HFF-Myc (cell line): Measurements from ENCODE around the gene POU3F2.
A peak's percentile ranks its signal among the peaks of the same experiment; 100 is the strongest.

Experiments
- DNase-seq: peaks from one replicate; pipeline ENCODE4 v3.0.0-alpha.2; 2011; ENCODE audit warnings: low read depth; ENCODE audit errors: extremely low read depth
- H3K4me3 ChIP-seq: replicated peaks from 2 replicates; pipeline ENCODE4 v1.5.1; 2011; ENCODE audit warnings: low read depth, mild to moderate bottlenecking, control low read depth, low read length
- TF ChIP-seq, protein P1 (sequence below): IDR thresholded peaks from 2 replicates; pipeline ENCODE4 v1.5.1; 2012; ENCODE audit warnings: mild to moderate bottlenecking, low read depth, low read length, control low read depth; ENCODE audit errors: missing control alignments

Gene POU3F2

DNA sequence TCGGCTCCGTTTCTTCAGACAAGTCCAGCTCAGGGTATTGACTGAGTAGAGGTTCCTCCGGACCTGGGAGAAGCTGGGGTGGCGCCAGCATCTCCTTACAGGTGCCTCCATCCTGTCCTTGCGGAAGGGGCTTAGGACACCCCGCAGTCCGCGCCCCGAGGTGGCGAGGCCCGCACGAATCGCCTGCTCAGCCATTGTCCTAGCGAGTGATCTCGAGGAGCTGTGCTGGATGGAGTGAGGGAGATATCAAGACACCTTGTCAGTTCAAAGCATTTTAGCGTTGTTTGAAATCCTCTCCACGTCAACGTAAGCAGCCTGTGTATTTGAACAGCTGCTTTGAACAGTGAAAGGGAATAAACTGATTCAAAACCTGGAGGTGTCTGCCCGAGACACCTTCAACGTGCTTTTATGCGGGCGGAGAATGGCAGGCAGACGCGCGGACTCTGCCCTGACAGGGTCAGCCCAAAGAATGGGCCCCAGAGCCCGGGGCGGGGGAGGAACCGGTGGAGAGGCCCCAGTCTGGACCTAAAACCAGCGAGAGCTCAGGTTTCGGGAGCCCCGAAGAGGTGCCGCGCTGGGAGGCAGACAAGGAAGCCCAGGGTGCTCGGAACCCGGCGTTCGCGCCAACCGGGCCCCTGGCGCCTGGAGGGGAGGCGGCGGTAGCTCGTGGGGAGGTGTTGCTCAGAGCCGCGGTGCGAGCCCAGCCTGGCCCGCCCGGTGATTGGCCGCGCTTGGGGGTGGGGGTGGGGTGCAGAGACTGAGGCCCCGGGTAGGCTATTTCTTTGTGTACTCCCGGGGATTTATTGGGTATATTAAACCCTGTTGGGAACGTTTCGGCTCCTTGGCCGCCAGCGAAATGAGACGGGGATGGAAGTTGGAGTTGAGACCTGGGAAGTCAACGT is 3.1 kb upstream of the POU3F2 start:
- H3K4me3 ChIP-seq = no peak overlapping the region
- TF ChIP-seq, protein P1, sequence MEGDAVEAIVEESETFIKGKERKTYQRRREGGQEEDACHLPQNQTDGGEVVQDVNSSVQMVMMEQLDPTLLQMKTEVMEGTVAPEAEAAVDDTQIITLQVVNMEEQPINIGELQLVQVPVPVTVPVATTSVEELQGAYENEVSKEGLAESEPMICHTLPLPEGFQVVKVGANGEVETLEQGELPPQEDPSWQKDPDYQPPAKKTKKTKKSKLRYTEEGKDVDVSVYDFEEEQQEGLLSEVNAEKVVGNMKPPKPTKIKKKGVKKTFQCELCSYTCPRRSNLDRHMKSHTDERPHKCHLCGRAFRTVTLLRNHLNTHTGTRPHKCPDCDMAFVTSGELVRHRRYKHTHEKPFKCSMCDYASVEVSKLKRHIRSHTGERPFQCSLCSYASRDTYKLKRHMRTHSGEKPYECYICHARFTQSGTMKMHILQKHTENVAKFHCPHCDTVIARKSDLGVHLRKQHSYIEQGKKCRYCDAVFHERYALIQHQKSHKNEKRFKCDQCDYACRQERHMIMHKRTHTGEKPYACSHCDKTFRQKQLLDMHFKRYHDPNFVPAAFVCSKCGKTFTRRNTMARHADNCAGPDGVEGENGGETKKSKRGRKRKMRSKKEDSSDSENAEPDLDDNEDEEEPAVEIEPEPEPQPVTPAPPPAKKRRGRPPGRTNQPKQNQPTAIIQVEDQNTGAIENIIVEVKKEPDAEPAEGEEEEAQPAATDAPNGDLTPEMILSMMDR = no peak
- no peak for DNase-seq

DNA sequence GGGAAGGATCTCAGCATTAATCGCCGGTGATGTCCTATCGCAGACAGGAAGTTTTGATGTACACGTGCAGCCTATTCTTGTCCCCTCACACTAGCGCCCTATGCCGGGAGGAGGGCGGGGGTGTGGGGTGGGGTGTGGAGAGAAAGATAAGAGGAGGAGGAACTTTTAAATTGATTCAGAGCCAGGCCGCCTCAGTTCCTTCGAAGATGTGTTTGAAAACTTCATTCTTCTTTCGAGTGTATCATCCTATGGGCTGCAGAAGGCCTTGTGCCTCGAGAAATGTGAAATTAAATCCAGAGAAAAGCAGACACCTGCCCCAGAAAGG is 2.5 kb upstream of the POU3F2 start:
- no peak for DNase-seq
- H3K4me3 ChIP-seq = no peak overlapping the region
- TF ChIP-seq, protein P1 = no peak

DNA sequence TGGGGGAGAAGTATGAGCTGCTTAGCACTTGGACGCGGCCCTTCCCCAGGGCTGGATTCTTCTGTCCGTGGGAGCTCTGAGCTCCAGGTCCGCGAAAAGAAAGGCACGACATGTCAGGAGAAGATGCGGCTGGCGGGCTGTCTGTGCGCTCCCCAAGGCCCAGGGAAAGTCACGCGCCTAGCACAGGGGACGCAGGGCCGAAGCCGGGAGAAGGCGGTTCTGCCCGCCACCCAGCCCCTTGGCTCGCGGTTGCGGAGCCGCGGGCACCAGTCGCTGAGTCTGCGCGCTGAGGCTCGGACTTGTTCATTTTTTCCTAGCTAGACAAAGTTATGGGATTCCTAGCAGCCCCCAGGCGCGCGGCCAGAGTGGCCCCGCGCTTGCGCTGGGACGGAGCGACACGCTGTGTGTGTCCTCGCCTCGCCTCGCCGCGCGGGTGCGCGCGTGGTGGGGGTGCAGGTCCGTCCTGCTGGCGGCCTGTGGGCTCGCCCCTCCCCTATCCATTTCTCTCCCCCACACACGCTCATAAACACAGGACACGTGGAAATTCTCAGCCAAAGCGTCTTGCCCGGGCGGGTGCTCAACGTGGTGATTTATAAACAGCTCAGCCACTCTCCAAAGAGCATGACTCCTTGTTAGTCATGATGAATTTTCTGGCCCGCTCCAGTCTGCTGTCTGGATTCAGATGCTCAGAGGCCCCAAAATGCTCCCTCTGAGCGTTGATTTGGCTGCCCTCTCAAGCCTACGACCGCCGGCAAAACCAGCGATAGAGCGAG is 1.9 kb upstream of the POU3F2 start:
- no peak overlapping the region; the same call in 1 of the 2 replicates for H3K4me3 ChIP-seq
- TF ChIP-seq, protein P1 = no peak

DNA sequence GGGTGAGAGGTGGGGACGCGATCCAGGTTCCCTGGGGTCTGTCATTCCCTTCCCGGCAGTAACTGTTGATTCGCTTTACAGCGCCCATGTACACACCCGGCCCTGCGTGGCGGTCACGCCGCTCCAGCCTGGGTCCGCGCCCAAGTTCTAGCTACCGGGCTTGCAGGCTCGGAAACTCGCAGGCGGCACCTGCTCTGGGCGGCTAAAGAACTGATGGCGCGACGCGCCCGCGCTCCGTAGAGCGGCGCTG is 1.4 kb upstream of the POU3F2 start:
- TF ChIP-seq, protein P1 = no peak
- no peak for DNase-seq
- no peak overlapping the region for H3K4me3 ChIP-seq

More for the DNA sequence above, 1.9 kb upstream of the POU3F2 start:
- DNase-seq = peak; percentile 16

DNA sequence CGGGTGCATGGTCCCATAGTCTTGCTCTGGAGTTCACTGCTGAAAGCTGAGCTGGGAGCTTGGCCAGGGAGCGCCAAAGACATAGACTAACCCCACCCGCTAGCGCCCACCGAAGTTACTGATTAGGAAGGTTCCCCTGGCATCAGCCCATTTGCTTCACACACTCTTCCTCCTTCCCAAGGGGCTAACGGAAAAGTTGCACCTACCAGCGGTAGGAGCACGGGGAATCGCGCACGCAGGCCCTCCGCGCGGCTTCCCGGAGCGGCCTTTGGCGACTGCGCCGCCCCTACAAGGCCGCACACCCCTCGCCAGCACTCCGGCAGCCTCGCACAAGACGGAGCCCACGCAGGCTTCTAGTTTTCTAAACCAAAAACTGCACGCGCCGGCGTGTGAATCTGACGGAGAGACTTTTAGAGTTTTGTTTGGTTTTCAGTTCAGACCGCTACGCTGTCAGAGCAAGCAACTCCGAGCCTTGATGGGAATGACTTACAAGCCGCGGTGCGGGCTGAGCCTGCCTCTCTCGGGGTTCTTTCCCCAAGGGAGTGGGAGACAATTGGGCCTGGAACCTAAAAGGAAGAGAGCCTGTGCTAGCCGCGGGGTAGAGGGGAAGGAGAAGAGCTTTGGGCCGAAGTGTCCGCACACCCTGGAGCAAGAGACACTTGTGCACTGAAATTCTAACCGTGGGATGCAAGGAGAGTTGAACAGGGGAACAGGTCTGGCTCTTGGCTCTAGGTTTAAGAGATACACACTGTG is 891 bp upstream of the POU3F2 start:
- no peak for DNase-seq
- TF ChIP-seq, protein P1 = no peak
- peak overlapping the region; percentile 29 for H3K4me3 ChIP-seq

DNA sequence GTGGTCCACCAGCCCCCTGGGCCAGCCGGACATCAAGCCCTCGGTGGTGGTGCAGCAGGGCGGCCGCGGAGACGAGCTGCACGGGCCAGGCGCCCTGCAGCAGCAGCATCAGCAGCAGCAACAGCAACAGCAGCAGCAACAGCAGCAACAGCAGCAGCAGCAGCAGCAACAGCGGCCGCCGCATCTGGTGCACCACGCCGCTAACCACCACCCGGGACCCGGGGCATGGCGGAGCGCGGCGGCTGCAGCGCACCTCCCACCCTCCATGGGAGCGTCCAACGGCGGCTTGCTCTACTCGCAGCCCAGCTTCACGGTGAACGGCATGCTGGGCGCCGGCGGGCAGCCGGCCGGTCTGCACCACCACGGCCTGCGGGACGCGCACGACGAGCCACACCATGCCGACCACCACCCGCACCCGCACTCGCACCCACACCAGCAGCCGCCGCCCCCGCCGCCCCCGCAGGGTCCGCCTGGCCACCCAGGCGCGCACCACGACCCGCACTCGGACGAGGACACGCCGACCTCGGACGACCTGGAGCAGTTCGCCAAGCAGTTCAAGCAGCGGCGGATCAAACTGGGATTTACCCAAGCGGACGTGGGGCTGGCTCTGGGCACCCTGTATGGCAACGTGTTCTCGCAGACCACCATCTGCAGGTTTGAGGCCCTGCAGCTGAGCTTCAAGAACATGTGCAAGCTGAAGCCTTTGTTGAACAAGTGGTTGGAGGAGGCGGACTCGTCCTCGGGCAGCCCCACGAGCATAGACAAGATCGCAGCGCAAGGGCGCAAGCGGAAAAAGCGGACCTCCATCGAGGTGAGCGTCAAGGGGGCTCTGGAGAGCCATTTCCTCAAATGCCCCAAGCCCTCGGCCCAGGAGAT is 1.0 kb downstream of the POU3F2 start:
- TF ChIP-seq, protein P1 = no peak
- H3K4me3 ChIP-seq = no peak overlapping the region
- no peak for DNase-seq
